B cell (primary cell): Measurements from ENCODE around the gene NME3.

ENCODE experiments used
- CTCF ChIP-seq: fragments of 200-600 bp; IDR thresholded peaks from one replicate; pipeline ENCODE4 v1.8.0; 2022; ENCODE audit warnings: antibody characterized with exemption, mild to moderate bottlenecking
- EZH2 ChIP-seq: IDR thresholded peaks from 2 replicates; pipeline ENCODE4 v1.6.1; 2012; ENCODE audit warnings: borderline replicate concordance, low read depth, mild to moderate bottlenecking, moderate library complexity, low read length; ENCODE audit not compliant: insufficient read depth, poor library complexity, severe bottlenecking

- TF ChIP-seq EZH2 (no peak), CTCF (no peak)
These were observed 21.7 kb upstream of the NME3 start for GRCh38 chr16:1792836-1793577.
